GM10248 (cell line): ENCODE measurements around the gene DEDD2.

ENCODE experiments used
- CTCF ChIA-PET: fragments of 300-600 bp; sonication (Branson Sonifier 250); formaldehyde crosslinking; extraction: SDS; loops from one replicate; lab custom pipeline; 2021; ENCODE audit warnings: antibody characterized with exemption; lab: Yijun Ruan, JAX
- POLR2A ChIA-PET: fragments of 350-650 bp; sonication (Branson Sonifier 250); formaldehyde crosslinking; extraction: SDS; loops from one replicate; lab custom pipeline; 2020; ENCODE audit warnings: antibody characterized with exemption; lab: Yijun Ruan, JAX
- DNase-seq: peaks from one replicate; pipeline ENCODE4 v3.0.0; 2012; ENCODE audit errors: extremely low spot score
- TF ChIP-seq, protein P1 (sequence below): IDR thresholded peaks from 2 replicates; pipeline ENCODE4 v1.5.1; 2012; ENCODE audit warnings: mild to moderate bottlenecking, low read depth; ENCODE audit errors: extremely low read depth, missing control alignments, control extremely low read depth

DEDD2 gene

DNA sequence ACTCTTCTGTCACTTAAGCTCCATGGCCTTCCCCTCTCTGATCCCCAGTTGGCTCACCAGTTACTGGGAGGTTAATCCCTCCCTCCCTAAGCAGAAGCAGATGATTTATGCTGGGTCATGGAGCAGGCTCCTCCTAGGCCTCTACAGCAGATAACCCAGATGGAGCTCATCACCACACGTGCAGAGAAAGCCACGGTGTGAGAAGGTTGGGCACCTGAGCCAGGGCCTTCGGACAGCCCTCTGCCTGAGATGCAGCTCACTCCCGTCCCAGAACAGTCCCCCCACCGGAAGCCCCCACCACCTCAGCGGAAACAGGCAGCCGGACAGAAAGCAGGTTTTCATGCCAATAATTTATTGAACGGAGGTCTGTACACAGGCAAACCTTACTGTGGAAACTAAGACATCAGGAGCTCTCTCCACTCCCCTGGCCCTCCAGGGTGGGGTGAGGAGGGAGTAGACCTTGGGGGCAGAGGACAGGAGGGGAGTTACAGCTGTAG lies 12.4 kb upstream of the DEDD2 start:
- ChIA-PET CTCF (interaction anchor here (1.1 to 2.0 kb wide), 6 partner anchors 9 to 66 kb away, joined by 3 to 6 read pairs (median 4); partner anchors contain the start of gene ZNF526), POLR2A (no interaction called here)
- no peak for DNase-seq
- TF ChIP-seq, protein P1, sequence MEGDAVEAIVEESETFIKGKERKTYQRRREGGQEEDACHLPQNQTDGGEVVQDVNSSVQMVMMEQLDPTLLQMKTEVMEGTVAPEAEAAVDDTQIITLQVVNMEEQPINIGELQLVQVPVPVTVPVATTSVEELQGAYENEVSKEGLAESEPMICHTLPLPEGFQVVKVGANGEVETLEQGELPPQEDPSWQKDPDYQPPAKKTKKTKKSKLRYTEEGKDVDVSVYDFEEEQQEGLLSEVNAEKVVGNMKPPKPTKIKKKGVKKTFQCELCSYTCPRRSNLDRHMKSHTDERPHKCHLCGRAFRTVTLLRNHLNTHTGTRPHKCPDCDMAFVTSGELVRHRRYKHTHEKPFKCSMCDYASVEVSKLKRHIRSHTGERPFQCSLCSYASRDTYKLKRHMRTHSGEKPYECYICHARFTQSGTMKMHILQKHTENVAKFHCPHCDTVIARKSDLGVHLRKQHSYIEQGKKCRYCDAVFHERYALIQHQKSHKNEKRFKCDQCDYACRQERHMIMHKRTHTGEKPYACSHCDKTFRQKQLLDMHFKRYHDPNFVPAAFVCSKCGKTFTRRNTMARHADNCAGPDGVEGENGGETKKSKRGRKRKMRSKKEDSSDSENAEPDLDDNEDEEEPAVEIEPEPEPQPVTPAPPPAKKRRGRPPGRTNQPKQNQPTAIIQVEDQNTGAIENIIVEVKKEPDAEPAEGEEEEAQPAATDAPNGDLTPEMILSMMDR, result no peak

DNA sequence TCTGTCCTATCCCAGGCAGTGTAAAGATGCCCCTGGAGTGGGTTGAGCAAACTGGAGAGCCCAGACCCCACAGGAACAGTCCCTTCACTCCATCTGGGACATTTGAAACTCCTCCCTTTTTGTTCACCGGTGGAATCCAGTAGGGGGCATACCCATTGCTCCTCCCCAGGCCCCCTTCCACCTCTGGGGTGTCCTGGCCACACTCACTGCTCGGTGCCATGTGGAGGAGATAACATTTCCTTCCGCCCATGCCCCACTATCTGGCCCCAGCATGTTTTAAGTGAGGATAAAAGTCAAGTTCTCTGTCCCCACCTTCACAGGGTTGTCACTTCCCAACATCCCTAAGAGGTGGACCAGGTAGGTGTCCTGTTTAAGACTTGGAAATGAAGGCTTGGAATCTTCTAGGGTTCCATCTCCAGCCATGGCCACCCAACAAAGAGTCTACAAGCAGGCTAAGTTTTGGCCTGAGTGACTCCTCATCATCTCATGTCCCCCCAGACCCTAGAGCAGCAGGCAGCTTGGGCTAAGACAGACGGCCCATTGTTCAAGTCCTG lies 11.9 kb upstream of the DEDD2 start:
- ChIA-PET CTCF (interaction anchor here (1.1 to 2.0 kb wide), 6 partner anchors 9 to 67 kb away, joined by 3 to 6 read pairs (median 4); partner anchors contain the start of gene ZNF526), POLR2A (no interaction called here)
- no peak for DNase-seq
- TF ChIP-seq, protein P1, result no peak

DNA sequence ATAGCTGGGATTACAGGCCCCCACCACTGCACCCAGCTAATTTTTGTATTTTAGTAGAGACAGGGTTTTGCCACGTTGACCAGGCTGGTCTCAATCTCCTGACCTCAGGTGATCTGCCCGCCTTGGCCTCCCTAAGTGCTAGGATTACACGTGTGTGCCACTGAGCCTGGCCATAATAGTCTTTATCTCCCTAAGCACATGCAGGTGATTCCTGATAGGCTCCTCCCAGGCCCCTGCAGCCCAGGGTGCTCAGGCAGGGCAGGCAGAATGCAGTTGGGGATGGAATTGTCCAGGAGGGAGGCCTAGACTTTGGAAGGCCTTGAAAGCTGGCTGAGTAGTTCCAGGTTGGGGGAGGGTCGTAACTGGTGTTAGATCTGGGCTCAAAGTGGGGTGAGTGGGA lies 11.2 kb upstream of the DEDD2 start:
- DNase-seq, result no peak
- TF ChIP-seq, protein P1, result no peak
- ChIA-PET POLR2A (interaction anchor here (0.6 to 0.8 kb wide), 2 partner anchors 10 to 74 kb away, joined by 4 to 5 read pairs; partner anchors contain the start of gene PAFAH1B3), CTCF (interaction anchor here (1.2 to 1.3 kb wide), 2 partner anchors 18 to 67 kb away, joined by 3 to 5 read pairs; no protein-coding TSS in a partner anchor)

DNA sequence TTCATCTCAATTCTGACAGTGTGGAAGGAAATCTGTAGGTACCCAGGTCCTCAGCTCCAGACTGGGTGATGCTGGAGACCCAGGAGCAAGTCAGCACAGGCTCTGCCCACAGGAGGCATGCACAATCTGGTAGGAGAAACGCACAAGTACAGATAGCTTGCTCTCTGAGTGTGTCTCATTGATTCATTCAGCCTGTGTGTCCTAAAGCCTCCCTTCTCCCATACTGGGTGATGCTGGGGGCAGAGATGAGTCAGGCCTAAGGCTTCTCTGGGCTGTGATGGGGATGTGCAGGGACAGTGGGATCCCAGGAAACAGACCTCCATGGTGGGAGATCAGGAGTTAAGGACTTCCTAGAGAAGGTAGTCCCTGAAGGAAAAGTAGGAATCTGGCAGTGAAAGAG lies 9.4 kb upstream of the DEDD2 start:
- no peak for DNase-seq
- POLR2A ChIA-PET, result no interaction called here
- TF ChIP-seq, protein P1, result no peak
- CTCF ChIA-PET, result interaction anchor here (0.9 to 3.6 kb wide), 4 partner anchors 8 to 53 kb away, joined by 3 to 13 read pairs (median 4); partner anchors contain the start of gene GSK3A

DNA sequence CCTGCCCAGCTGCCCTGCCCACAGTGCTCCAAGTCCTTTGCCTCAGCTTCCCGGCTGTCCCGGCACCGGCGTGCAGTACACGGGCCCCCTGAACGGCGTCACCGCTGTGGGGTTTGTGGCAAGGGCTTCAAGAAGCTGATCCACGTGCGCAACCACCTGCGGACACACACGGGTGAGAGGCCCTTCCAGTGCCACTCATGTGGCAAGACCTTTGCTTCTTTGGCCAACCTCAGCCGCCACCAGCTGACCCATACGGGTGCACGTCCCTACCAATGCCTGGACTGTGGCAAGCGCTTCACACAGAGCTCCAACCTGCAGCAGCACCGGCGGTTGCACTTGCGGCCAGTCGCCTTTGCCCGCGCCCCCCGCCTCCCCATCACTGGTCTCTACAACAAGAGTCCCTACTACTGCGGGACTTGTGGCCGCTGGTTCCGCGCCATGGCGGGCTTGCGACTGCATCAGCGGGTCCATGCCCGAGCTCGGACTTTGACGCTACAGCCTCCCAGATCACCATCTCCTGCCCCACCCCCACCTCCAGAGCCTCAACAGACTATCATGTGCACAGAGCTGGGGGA lies 8.3 kb upstream of the DEDD2 start:
- TF ChIP-seq, protein P1, result no peak
- ChIA-PET POLR2A (no interaction called here), CTCF (interaction anchor here (0.7 to 3.6 kb wide), 5 partner anchors 9 to 60 kb away, joined by 3 to 13 read pairs (median 3); partner anchors contain the start of gene GSK3A)
- DNase-seq, result no peak

DNA sequence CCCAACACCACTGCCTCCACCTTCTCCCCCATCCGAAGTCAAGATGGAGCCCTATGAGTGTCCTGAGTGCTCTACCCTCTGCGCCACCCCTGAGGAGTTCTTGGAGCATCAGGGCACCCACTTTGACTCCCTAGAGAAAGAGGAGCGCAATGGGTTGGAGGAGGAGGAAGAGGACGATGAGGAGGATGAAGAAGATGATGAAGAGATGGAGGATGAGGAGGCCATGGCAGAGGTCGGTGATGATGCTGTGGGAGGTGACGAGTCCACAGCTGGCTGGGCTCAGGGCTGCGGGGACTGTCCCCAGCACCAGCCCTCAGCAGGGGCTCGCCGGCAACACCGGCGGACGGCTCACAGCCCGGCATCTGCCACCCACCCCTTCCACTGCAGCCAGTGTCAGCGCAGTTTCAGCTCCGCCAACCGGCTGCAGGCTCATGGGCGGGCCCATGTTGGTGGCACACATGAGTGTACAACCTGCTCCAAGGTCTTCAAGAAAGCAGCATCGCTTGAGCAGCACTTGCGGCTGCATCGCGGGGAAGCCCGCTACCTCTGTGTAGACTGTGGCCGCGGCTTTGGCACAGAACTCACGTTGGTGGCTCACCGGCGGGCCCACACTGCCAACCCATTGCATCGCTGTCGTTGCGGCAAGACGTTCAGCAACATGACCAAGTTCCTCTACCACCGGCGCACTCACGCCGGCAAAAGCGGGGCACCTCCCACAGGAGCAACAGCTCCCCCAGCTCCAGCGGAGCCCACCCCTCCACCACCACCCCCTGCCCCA lies 7.7 kb upstream of the DEDD2 start:
- DNase-seq, result no peak
- TF ChIP-seq, protein P1, result no peak
- ChIA-PET CTCF (interaction anchor here (1.4 to 3.6 kb wide), 3 partner anchors 10 to 55 kb away, joined by 3 to 13 read pairs (median 6); partner anchors contain the start of gene GSK3A), POLR2A (no interaction called here)
